Peyer's patch (tissue), 4 donors: Measurements from ENCODE around the gene DNAH6.

Experiments
- CTCF ChIP-seq, 6 experiments: fragments of 450-650 bp in 4 of 6; fragments of 200-600 bp in 2 of 6; sonication (generic) in 1 of 6; IDR thresholded peaks; one replicate each; pipeline ENCODE4 v1.5.1; 2017 to 2019; ENCODE audit warnings: antibody characterized with exemption in 6 of 6, mild to moderate bottlenecking in 3 of 6, moderate library complexity in 1 of 6
- POLR2A ChIP-seq, 2 donors: fragments of 450-650 bp; IDR thresholded peaks; one replicate each; pipeline ENCODE4 v1.5.1; 2017; ENCODE audit warnings: antibody characterized with exemption in 2 of 2, mild to moderate bottlenecking in 2 of 2, moderate library complexity in 2 of 2

- no peak for TF ChIP-seq CTCF (IDR thresholded peaks at IDR 0.05)
- TF ChIP-seq POLR2A (IDR thresholded peaks at IDR 0.05): no peak
Measured at GRCh38 chr2:84676295-84676694, 160.0 kb downstream of the DNAH6 start.
